ENCODE results near the gene UBE2D4. TPM values are rescaled to one million over a fixed set of nuclear protein-coding genes. Genes with fewer than 3 reads are reported as not detected.
A peak's percentile ranks its signal among the peaks of the same experiment; 100 is the strongest.

UBE2D4 gene
- total and polyA plus RNA-seq, 11 donors, result 29.4 to 69.8 (median 42.7) TPM

- no peak for DNase-seq
- peaks cover 0 to 3% (median 0%) of the 10 kb centered on the region in 9 donors for H3K36me3 ChIP-seq
- H3K4me3 ChIP-seq, result peak overlapping the region in 10 of 12 donors; percentile 67 to 95 (median 78)
- H3K9me3 ChIP-seq, result no peaks in the 10 kb centered on the region
- 93 to 95% (median 94%) methylated on average over 5 of the region's 5 CpGs for WGBS, 4 donors
- TF ChIP-seq CTCF (IDR thresholded peaks at IDR 0.05) (no peak), POLR2A (IDR thresholded peaks at IDR 0.05) (no peak)
- no peak for ATAC-seq
- H3K27me3 ChIP-seq, result no peaks in the 10 kb centered on the region
- peak overlapping the region in 9 of 12 donors; percentile 80 to 95 (median 90) for H3K27ac ChIP-seq
- intact Hi-C loops (cut with DNase I), result loop anchor here in 1 of 10 donors (5.0 kb wide), 1 partner anchor 32 kb away; no protein-coding TSS in a partner anchor
- H3K4me1 ChIP-seq, result peaks cover 0 to 49% (median 31%) of the 10 kb centered on the region in 12 donors
Measured at GRCh38 chr7:43904533-43905208, 21.6 kb upstream of the UBE2D4 start.

GRCh38 chr7:43905209-43905946, 20.9 kb upstream of the UBE2D4 start:
- peak overlapping the region; percentile 80 to 95 (median 90) for H3K27ac ChIP-seq
- ATAC-seq (peak; percentile 14 to 42 (median 24)), DNase-seq (no peak)
- no peaks in the 10 kb centered on the region for H3K27me3 ChIP-seq
- TF ChIP-seq POLR2A (IDR thresholded peaks at IDR 0.05), result no peak
- no peak for TF ChIP-seq CTCF (IDR thresholded peaks at IDR 0.05)
- H3K4me1 ChIP-seq, result peaks cover 0 to 49% (median 31%) of the 10 kb centered on the region in 12 donors
- intact Hi-C loops (cut with DNase I), result loop anchor here in 1 of 10 donors (5.0 kb wide), 1 partner anchor 33 kb away; no protein-coding TSS in a partner anchor
- H3K9me3 ChIP-seq, result no peaks in the 10 kb centered on the region
- WGBS, 4 donors, result 33 to 40% (median 37%) methylated on average over 7 to 8 of the region's 8 CpGs
- H3K4me3 ChIP-seq, result peak overlapping the region; percentile 67 to 95 (median 77)
- H3K36me3 ChIP-seq, result no peaks in the 10 kb centered on the region

GRCh38 chr7:43905956-43906330, 20.3 kb upstream of the UBE2D4 start:
- TF ChIP-seq CTCF (IDR thresholded peaks at IDR 0.05), result no peak
- TF ChIP-seq POLR2A (IDR thresholded peaks at IDR 0.05), result no peak

More at GRCh38 chr7:43905956-43906330, 20.3 kb upstream of the UBE2D4 start:
- no peaks in the 10 kb centered on the region for H3K36me3 ChIP-seq
- H3K4me3 ChIP-seq, result peak overlapping the region; percentile 67 to 95 (median 77)
- peak overlapping the region; percentile 80 to 95 (median 90) for H3K27ac ChIP-seq
- DNase-seq, result peak; percentile 21 to 62 (median 42)
- H3K9me3 ChIP-seq, result no peaks in the 10 kb centered on the region
- intact Hi-C loops (cut with DNase I), result loop anchor here in 2 of 10 donors (2.0 to 5.0 kb wide), 2 partner anchors 34 to 37 kb away; partner anchors contain the start of gene MRPS24 (in 1 of the 2)
- H3K4me1 ChIP-seq, result peaks cover 0 to 44% (median 30%) of the 10 kb centered on the region in 12 donors
- peak in 3 of 4 donors; percentile 11 to 47 (median 42) for ATAC-seq
- WGBS, 4 donors, result 0 to 1% (median 1%) methylated on average over 26 to 43 of the region's 43 CpGs
- H3K27me3 ChIP-seq, result no peaks in the 10 kb centered on the region

Measured in heart left ventricle (tissue), 16 donors.